HFF-Myc (cell line): ENCODE results near the gene SETBP1.

Experiments used
- DNase-seq: peaks from one replicate; pipeline ENCODE4 v3.0.0-alpha.2; 2011; ENCODE audit warnings: low read depth; ENCODE audit errors: extremely low read depth
- H3K4me3 ChIP-seq: replicated peaks from 2 replicates; pipeline ENCODE4 v1.5.1; 2011; ENCODE audit warnings: low read depth, mild to moderate bottlenecking, control low read depth, low read length
- TF ChIP-seq, protein P1 (sequence below): IDR thresholded peaks from 2 replicates; pipeline ENCODE4 v1.5.1; 2012; ENCODE audit warnings: mild to moderate bottlenecking, low read depth, low read length, control low read depth; ENCODE audit errors: missing control alignments

SETBP1 gene

DNA sequence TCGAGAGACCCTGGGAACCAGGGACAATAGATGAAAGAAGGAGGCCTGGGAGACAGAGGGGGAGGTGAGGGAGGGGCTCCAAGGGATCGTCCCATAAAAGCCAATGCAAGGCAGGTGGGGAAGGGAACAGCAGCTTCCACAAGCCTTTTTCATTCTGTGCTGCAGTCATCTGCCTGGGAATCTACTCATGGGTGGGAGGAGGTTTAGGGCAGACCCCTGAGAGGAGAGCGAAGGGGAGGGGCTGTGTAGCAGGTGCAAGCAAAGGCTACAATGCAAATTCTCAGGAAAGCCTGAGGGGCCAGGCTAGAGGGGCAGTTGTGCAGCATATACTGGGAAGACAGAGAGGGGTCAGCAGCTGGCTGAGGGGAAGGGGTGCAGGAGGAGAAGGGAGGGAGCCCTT lies 135.4 kb downstream of the SETBP1 start:
- TF ChIP-seq, protein P1, sequence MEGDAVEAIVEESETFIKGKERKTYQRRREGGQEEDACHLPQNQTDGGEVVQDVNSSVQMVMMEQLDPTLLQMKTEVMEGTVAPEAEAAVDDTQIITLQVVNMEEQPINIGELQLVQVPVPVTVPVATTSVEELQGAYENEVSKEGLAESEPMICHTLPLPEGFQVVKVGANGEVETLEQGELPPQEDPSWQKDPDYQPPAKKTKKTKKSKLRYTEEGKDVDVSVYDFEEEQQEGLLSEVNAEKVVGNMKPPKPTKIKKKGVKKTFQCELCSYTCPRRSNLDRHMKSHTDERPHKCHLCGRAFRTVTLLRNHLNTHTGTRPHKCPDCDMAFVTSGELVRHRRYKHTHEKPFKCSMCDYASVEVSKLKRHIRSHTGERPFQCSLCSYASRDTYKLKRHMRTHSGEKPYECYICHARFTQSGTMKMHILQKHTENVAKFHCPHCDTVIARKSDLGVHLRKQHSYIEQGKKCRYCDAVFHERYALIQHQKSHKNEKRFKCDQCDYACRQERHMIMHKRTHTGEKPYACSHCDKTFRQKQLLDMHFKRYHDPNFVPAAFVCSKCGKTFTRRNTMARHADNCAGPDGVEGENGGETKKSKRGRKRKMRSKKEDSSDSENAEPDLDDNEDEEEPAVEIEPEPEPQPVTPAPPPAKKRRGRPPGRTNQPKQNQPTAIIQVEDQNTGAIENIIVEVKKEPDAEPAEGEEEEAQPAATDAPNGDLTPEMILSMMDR: no peak
- no peak overlapping the region for H3K4me3 ChIP-seq
- no peak for DNase-seq

DNA sequence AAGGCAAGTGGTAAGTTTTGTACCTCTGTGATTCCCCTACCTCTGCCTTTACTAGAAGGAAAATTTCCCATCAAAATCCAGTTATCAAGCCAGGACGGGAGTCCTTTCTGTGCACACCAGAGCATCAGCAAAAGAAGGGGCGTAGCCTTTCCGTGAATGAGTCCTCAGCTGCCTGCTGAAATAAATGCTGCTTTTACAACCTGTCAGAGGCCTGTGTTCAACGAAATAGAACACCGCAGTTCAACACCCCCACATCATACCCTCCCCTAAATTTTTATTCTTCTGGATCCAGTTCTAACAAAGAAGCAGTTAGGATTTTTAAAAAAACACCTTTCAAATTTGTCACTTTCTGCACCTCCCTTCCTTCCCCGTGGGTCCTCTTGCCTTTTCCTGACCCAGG lies 135.8 kb downstream of the SETBP1 start:
- TF ChIP-seq, protein P1: no peak
- no peak for DNase-seq
- H3K4me3 ChIP-seq: no peak overlapping the region

DNA sequence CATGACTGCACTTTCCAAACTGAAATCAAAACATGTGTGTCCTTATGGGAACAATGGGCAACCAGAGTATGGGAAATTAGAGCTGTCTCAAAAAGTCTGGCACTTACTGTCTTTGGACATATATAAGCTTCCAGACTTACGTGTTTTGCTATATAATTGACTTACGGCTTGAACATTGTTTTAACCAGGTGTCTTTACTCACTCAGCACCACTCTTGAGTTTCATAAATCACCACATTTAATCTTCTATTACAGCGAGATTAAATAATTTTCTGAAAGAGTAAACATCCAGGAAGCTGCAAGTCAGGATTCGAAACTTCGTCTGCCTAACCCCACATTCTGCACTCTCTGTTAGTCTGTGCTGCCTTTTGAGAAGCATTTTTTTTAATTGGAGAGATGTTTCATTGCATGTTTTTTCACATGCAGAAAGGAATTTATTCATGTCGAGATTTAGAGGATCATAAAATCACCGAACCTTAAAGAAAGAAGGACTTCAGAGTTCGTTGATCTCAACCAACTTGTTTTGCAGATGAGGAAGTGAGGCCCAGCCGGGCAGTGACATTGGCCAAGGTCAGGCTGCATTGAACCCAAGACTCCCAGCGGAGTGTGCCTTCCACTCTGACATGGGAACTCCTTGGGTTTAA lies 137.3 kb downstream of the SETBP1 start:
- DNase-seq: no peak
- H3K4me3 ChIP-seq: no peak overlapping the region

DNA sequence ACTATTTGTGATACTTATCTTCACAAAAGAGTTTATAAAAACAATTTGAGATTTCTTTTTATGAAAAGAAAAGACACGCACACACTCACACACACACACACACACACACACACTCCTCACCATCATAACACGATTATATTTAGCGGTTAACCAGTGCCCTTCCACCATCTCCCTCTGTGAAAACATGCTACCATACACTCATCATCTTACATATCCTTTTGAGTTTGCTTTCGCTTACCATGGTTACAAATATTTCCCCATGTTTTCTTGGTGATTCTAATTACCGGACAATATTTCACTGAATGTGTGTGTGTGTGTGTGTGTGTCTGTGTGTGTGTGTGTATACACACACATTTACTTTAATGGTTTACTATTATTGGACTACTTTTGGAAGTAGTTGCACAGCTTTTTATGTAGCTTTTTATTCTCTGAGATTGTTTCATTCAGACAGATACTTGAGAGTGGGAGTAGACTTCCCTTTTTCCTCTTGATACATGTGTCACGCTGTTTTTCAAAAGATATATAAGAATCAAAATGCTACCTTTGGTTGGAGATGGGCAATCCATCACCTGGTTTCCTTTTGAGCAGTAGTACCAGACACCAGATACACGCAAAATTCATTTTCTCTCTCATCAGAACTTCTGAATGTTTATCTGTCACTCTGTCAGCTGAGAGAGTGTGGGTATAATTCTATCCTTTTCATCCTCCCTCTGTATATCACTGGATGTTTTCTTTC lies 138.1 kb downstream of the SETBP1 start:
- DNase-seq: no peak
- TF ChIP-seq, protein P1: no peak
- H3K4me3 ChIP-seq: no peak overlapping the region

More for the DNA sequence above, 137.3 kb downstream of the SETBP1 start:
- TF ChIP-seq, protein P1: no peak

DNA sequence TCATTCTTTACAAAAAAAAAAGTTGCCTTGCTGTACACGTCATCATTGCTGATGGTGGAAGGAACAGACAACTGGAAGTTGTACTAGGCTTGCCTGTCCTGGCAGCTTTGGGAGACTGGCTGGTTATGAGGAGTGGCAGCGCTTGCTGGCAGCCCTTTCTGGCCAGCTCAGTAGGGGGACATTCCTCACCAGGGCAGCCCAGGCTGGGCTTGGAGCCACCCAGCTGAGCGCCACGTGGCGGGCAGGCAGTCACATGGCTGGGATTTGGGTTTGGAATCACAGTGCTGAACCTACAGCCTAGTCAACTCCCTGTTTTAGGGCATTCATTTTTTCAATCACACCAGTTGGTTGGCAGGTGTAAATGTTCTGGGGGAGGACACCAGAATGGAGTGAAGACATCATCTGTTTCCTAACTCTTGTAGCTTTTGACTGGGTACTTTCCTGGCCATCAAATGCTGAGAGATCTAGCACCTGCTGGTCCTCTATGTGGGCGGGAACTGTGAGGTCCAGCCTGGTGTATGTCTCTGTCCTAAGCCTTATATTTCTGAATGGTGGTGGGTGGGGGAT lies 139.3 kb downstream of the SETBP1 start:
- no peak overlapping the region for H3K4me3 ChIP-seq
- TF ChIP-seq, protein P1: no peak
- DNase-seq: no peak

DNA sequence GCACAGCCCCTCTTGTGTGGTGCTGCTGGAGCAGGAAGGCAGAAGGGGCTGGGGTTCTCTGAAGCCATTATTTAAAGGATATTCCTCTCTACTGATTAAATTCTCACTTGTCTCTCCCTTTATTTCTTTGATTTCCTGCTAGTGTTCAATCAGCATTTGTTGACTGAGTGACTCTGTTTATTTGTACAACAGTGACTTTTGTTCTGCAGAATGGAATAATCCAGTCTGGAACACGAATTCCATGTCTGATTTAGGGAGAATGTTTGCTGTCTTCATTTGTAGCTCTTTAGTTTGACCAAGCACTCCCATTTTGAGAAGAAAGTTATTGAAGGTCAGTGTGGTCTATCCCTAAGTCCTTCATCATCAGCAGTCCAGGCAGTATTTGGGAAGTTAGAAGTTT lies 141.2 kb downstream of the SETBP1 start:
- DNase-seq: no peak
- TF ChIP-seq, protein P1: no peak
- H3K4me3 ChIP-seq: no peak overlapping the region
